A172 (cell line): ENCODE results near the gene SFXN4. TPM values are rescaled to one million over a fixed set of nuclear protein-coding genes. Genes with fewer than 3 reads are reported as not detected.
"Not testable (repeated sequence)": the region's sequence is repeated elsewhere in the genome, so short reads cannot be mapped to it uniquely, and the experiment has no call there.

Source experiments
- DNase-seq: peaks from one replicate; pipeline ENCODE4 v3.0.0-alpha.2; 2015; ENCODE audit warnings: low spot score
- total RNA-seq: library from RNA; depleted of rRNA; stranded (reverse); fragments of >200 nt; shearing (Covaris generic); gene quantifications from 2 replicates; pipeline ENCODE4 v1.2.3, GENCODE V29; 2014

SFXN4 gene
- total RNA-seq, 1 experiment from 2014 or later = 35.0 TPM

DNA sequence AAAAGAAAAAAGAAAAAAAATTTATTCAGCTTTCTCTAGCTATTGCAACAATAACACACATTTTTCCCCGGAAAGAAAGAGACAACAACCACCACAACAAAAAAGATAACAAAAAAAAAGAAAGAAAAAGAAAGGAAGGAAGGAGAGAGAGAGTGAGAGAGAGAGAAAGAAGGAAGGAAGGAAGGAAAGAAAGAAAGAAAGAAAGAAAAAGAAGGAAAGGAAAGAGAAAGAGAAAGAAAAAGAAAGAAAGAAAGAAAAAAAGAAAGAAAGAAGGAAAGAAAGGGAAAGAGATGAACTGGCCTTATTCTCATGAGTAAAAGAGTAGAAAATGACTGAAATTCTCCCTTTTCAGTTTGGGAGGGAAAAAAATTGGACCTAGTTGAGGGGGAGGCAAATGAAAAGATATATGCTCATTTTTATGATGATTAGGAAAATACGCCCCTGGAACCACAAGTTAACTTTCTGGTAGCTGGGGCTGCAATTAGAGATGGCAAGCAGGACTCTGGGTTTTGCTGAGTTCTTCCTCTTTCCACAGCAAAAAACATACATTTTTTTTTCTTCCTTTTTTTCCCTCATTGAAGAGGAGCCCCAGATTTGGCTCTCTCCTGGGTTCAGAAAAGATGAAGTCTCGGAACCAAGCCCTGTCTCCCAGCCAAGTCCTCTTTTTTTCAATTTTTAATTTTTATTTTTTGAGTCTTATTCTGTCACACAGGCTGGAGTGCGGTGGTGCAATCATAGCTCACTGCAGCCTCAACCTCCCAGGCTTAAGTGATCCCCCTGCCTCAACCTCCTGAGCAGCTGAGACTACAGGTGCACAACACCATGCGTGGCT is 25.7 kb upstream of the SFXN4 start:
- no peak for DNase-seq

DNA sequence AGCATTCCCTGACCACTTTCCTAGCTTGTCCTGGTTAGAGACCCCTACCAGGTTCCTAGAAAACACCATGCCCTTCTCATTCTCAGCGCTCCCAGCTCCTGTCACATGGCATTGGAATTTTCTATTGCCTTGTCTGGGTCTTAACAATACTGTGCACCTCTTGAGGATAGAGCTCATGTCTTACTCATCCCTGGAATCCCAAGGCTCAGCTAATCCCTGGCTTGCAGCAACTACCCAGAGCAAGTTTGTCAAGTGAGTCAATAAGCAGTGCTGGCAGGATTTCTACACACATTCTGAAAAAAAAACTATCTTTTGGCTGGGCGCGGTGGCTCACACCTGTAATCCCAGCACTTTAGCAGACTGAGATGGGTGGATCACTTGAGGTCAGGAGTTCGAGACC is 24.8 kb upstream of the SFXN4 start:
- DNase-seq = peak; percentile 98

DNA sequence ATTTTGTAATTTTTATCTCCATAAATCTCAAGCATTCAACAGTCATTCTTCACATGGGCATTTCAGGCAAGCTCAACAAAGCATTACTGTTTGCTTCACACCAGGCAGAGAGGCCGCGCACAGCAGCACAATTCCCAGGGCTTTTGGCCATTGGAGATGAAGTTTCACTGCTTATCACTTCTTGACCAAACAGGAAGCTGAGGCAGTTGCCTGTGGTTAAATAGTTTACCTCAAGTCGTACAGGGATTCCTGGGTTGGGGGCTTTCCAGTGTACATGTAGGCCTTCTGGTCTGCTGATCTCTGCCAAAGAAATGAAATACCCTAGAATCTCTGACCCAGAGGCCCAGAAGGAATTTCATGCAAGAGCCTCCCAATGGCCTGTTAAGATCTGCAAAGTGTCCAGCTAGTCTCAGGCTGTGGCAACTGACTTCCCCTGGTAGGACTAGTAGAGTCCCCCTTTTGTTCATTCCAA is 24.3 kb upstream of the SFXN4 start:
- peak; percentile 85 for DNase-seq

DNA sequence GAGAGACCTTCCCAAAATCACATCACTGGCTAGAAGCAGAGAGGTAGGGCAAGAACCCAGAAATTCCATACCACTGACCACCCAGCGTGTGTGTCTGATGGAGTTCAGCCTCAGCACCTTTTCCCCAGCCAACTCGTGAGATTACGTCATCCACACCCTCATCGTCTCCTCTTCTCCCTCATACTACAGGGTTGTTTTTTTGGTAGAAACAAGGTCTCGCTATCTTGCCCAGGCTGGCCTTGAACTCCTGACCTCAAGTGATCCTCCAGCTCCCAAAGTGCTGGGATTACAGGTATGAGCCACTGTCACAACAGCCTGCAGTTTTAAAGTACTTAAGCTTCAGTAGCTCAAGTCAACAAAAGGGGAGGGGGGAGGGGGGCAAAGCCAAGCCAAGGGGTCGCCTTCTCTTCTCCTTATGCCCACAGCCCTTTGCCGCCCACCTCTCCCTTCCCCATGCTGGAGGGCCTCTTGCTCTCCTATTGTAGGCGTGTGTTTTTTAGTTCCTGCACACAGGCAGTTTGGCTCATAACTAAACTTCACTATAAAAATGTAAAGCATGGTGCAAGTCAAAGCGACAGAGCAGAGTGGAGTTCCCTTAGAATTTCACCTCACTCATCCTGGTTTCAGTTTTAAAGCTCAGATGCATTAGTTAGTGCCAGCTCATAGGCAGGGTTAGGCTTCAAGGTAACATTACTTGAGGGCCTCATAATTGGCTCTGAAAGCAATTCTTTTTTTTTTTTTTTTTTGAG is 18.3 kb upstream of the SFXN4 start:
- DNase-seq = no peak

DNA sequence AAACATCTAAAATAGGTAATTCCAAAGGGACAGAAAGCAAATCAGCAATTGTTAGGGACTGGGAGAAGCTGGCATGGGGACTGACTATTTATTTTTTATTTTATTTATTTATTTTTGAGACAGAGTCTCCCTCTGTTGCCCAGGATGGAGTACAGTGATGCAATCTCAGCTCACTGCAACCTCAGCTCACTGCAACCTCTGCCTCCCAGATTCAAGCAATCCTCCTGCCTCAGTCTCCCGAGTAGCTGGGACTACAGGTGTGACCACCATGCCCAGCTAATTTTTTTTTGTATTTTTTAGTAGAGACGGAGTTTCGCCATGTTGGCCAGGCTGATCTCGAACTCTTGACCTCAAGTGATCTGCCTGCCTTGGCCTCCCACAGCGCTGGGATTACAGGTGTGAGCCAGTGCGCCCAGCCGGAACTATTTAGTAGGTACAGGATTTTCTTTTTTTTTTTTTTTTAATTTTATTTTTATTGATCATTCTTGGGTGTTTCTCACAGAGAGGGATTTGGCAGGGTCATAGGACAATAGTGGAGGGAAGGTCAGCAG is 15.4 kb upstream of the SFXN4 start:
- not testable (repeated sequence) for DNase-seq

DNA sequence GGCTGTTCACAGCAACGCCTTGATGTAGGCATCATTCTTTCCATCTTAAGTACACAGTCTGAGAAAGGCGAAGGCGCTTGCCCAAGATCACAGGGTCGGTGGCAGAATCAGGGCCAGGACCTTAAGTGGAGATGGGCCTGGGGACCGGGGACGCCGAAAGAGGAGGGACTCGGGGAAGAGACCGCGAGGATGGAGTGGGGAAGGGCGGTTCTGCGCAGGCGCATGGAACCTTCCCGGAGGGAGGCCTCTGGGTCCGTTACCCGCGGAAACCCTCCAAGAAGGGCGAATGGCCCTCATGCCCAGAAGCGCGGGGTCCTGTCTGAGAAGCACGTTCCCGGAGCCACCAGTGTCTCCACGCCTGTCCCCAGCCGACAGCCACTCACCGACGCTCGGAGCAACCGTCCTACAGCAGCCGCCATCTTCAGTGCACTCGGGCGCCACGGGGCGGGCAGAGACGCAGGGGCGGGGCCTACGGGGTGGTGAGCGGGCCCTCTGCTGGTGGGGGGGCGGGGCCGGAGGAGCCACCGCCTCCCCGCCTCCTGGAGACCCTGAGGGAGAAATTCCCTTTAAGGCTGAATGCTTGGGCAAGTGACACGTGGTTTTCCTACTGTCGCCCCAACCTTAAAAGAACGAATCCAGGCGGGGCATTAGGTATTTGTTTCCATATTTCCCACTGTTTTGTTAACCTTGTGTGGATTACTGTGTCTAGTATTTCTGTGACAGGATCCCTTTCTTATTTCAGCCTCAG is 13.0 kb upstream of the SFXN4 start, which contains the start of gene PRDX3:
Gene PRDX3, minus strand, starts transcription at position 441 of the 748 bp plus-strand sequence. Its CDS starts 22 bp downstream, at position 419.
- peak; percentile 89 for DNase-seq

DNA sequence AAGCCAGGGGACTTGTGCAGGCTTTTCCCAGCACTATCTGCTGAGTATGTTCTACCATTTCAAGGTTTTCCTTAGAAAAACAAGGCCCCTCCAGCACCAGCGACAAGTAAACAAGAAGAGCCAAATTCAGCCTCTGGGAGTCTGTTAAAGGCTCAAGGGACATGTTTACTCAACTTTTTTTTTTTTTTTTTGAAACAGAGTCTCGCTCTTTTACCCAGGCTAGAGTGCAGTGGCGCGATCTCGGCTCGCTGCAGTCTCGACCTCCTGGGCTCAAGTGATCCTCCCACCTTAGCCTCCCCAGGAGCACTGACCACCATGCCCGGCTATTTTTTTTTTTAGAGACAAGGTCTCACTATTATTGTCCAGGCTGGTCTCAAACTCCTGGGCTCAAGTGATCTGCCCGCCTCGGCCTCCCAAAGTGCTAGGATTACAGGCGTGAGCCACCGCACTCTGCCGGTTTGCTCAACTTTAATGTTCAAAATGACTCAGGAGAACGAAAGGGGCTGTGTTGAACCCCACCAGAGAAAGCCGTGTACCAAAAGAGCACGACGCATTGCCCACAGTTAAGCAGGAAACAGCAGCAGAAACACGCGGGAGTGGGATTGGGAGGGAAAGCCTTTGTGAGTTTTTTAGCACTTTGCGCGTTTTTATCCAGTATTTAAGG is 12.3 kb upstream of the SFXN4 start:
- DNase-seq = no peak

DNA sequence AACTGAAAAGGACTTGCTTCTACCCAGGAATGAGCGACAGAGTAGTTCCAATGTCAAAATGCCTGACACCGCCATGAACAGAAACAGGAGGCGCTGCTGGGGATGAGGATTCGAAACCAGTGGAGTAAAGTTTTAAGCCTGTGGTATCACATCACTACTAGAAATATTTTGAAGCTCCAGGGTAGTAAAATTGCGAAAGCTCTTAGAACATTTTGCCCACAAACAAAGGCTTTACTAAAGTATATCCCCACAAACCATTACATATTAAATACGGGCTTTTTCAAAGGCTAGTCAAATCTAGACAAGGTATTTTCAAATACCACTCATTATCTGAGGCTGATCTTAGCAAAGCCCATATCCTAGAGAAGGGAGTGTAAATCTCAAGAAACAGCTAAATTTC is 10.7 kb upstream of the SFXN4 start:
- no peak for DNase-seq

DNA sequence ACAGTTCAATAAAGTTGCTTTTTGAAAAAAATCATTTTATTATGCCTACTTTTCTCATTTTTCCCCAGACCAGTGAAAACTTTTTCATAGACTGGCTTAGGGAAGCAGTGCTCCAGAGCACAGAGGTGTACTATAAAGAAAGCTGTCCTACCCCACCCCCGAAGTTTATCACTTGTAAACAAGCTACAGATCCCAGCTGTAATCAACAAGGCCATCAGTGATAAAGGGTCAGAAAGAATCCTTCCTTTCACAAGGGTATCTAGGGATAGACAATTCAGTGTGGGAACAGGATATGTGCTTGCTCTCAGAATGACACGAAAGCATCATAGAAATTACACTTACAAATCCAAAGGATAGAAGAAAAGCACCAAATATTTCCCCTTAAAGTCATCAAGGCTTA is 8.6 kb upstream of the SFXN4 start:
- DNase-seq = no peak

DNA sequence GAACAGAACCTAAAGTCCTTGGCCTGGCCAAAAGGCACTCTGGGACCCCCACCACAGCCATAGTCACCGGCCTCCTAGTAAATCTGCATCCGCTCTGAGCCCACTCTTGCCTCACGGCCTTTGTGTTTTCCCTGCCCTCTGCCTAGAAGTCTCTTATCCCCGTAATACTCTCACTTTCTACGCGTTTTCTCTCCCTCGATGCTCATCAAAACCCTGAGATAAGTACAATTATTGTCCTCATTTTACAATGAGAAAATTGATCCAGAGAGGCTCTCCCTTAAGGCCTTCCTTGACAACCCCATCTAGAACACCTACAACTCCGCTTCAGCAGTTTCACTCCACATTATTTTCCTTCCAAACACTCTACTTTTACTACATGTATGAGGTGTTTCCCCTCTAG is 1.5 kb upstream of the SFXN4 start:
- no peak for DNase-seq

DNA sequence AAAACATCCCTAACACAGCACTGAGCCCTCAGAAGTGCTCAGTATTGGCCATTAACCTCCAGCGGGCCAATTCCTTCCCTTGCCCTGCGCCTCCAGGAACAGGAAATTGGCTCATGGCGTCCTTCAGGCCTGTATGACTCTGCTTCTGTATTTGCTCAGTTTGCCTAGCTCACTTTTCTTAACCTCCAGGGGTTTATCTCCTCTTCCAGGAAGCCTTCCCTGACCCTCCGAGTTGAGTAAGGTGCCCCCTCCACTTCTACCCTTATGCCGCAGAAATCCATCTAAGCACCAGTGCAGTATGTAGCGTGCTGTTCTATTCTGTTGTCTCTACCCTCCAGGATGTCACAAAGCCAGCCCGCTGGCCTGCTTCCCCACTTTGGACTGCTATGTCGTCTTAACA is 1.1 kb upstream of the SFXN4 start:
- DNase-seq = no peak

DNA sequence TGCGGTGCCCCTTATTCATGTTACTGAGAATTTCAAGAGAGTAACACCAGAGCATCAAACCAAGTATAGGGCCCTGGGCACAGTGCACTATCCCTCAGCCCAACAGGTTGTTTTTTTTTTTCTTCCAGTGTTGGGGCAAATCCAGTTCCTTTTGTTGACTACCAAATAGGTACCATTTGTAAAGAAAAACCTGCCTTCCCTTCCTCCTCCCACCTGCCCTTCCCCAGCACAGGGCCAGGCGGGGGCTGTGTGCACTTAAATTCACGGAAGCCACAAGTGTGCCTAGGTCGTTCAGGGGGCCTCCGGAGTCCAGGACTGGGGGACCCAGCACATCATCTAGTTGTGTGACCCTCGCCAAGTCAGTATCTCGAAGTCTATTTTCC is 595 bp upstream of the SFXN4 start:
- no peak for DNase-seq

DNA sequence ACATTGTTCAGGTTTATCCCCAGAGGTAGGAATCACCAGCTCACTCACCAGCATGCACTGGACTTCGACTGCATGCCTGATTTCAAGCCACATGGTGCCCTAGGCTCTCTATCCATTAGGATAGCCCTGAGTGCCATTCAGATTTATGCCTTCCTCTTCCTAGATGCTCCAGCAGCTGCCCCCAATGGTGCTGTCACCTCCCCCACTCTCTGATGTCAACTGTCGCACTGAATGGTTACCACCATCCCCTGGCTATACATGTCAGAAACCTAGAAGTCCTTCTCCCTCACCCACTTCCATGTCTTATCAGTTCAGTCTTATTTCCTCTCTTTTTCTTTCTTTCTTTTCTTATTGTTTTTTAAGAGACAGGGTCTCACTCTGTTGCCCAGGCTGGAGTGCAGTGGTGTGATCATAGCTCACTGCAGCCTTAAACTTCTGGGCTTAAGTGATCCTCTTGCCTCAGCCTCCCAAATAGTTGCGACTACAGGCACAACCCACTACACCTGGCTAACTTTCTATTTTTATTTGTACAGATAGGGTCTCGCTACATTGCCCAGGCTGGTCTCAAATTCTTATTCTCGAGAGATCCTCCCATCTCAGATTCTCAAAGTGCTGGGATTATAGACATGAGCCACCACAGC is 2.9 kb downstream of the SFXN4 start:
- no peak for DNase-seq

DNA sequence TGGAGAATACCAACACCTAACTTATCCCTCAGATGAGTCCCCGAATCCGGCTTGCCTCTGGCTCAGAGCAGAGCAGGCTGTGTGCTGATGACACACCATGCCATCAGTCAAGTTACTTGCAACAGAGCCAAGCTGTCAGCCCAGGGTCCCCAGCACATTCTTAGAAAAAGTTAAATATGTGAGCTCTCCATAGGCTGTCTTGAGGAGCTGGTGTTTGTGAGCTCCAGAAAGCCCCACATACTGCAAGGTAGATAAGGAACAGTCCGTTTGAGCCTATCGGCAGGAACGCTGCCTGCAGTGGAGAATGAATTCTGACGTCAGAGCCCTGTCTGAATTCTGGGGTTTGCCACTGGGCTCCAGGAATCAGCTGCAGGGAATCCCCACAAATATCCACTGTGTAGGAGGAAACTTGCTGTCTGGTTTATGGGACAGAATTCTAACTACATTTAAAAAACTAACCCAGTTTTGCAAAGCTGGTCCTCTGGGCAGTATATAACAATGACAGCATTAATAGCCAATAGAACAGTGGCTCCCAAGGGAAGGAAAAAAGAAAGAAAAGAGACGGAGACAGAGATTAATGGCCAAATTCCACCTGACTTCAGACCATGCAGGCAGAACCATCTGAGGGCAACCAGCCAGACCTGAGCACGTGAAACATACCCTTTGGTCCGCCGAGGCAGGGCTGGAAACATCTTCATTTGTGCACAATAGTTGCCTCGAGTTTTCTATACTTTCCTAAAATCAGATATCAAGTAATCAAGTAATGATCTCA is 3.6 kb downstream of the SFXN4 start:
- peak; percentile 76 for DNase-seq

DNA sequence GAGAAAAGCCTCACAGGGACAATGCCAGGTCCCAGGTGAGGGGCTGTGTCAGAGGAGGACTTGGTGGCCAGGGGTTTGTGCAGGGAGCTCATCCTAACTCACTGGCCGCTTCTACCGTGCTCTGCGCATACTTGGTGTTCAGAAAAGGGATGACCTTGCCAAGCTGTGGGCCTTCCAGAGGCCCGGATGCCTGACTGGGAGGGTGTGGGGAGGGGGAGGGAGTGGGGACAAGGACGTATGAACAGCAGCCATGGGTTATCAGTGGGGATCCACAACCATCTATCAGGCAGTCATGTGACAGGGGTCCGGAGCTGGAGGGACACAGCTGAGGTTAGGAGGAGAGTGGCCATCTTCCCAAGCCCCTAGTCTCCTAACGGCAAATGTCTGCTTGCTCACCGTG is 6.2 kb downstream of the SFXN4 start:
- no peak for DNase-seq

DNA sequence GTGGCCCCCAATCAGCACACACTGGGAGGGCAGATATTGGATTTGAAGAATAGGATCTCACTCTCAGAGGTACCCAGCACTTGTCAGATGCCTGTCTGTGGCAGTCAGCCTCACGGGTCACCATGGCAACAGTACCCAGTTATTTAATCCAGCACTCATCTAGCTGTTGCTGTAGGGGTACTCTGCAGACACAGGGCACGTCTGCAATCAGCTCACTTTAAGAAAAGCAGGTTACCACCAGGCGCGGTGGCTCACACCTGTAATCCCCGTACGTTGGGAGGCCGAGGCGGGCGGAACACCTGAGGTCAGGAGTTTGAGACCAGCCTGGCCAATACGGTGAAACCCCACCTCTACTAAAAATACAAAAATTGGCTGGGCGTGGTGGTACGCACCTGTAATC is 11.9 kb downstream of the SFXN4 start:
- no peak for DNase-seq

DNA sequence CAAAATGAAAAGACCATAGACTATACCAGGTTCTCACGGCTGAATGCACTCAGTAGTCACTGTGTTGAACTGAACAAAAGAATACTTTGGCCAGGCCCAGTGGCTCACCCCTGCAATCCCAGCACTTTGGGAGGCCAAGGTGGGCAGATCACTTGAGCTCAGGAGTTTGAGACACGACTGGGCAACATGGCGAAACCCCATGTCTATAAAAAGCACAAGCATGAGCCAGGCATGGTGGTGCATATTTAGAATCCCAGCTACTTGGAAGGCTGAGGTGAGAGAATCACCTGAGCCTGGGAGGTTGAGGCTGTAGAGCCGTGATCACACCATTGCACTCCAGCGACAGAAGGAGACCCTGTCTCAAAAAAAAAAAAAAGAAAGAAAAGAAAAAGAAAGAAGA is 12.5 kb downstream of the SFXN4 start:
- DNase-seq = no peak

DNA sequence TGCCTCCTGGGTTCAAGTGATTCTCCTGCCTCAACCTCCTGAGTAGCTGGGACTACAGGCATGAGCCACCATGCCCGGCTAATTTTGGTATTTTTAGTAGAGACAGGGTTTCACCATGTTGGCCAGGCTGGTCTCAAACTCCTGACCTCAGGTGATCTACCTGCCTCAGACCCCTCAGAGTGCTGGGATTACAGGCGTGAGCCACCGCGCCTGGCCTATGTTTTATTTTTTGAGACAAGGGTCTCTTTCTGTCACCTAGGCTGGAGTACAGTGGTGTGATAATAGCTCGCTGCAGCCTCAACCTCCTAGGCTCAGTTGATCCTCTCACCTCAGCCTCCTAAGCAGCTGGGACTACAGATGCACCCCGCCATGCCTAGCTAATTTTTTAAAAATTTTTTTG is 13.9 kb downstream of the SFXN4 start:
- DNase-seq = not testable (repeated sequence)

DNA sequence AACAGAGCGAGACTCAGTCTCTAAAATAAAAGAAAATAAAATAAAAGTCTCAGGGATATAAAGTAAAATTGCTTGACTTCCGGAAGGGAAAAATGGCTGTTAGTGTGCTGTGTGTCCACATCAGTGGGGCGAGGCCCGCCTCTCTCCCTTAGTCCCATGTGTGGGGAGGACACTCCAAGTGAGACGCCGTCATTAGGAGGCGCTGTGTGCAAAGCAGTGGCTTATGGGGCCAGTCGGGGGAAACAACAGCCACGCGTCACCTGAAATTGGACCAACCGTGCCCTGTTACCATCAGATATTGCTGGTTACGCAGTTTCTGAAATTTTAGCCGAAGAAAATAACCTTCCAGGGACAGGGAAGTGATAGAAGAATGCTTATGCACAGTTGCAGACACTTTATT is 15.8 kb downstream of the SFXN4 start:
- DNase-seq = no peak

DNA sequence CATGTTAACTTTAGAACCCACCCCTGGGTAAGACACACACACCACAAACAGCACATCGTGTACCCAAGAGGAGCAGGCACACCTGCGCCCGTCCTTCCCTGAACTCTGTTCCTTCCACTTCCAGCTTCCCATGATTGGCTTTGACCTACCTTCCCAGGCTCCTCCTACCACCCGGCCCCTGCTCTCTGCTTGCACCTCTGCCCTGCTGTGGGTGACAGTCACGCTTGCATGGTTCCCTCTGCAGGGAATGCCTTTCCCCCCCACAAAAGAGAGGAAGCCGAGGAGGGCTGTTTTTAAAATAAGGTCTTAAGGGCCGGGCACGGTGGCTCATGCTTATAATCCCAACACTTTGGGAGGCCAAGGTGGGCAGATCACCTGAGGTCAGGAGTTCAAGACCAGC is 16.4 kb downstream of the SFXN4 start:
- DNase-seq = no peak
